PFSK-1 (cell line): ENCODE data around the gene SDCCAG8.

Experiments used
- FOXP2 ChIP-seq: optimal IDR thresholded peaks from 2 replicates; pipeline ENCODE3; 2011; ENCODE audit warnings: borderline replicate concordance, control low read depth, inconsistent platforms; ENCODE audit not compliant: insufficient read depth; ENCODE audit errors: extremely low read length, extremely low read depth
- POLR2AphosphoS5 ChIP-seq: IDR thresholded peaks from 2 replicates; pipeline ENCODE4 v1.6.1; 2012; ENCODE audit warnings: low read depth, mild to moderate bottlenecking, control low read depth, low read length, moderate library complexity
- SIN3A ChIP-seq: IDR thresholded peaks from 2 replicates; pipeline ENCODE4 v1.6.1; 2012; ENCODE audit warnings: mild to moderate bottlenecking, low read length, moderate library complexity, borderline replicate concordance; ENCODE audit not compliant: insufficient read depth
- TAF1 ChIP-seq: IDR thresholded peaks from 2 replicates; pipeline ENCODE4 v1.6.1; 2012; ENCODE audit warnings: low read length, control low read depth, borderline replicate concordance; ENCODE audit not compliant: insufficient read depth
- TF ChIP-seq, protein P1 (sequence below), 2 experiments: IDR thresholded peaks; 2 replicates each; pipeline versions ENCODE4 v1.6.1 to v1.8.0; 2011 to 2012; ENCODE audit warnings: low read depth in 2 of 2, low read length in 2 of 2, control low read depth in 1 of 2, inconsistent platforms in 1 of 2, mild to moderate bottlenecking in 1 of 2, moderate library complexity in 1 of 2; ENCODE audit not compliant: insufficient read depth in 1 of 2

The SDCCAG8 gene

GRCh38 chr1:243474906-243475305, 219.1 kb downstream of the SDCCAG8 start:
- TF ChIP-seq TAF1 (no peak), FOXP2 (no peak), POLR2AphosphoS5 (no peak), SIN3A (no peak)
- TF ChIP-seq, protein P1, sequence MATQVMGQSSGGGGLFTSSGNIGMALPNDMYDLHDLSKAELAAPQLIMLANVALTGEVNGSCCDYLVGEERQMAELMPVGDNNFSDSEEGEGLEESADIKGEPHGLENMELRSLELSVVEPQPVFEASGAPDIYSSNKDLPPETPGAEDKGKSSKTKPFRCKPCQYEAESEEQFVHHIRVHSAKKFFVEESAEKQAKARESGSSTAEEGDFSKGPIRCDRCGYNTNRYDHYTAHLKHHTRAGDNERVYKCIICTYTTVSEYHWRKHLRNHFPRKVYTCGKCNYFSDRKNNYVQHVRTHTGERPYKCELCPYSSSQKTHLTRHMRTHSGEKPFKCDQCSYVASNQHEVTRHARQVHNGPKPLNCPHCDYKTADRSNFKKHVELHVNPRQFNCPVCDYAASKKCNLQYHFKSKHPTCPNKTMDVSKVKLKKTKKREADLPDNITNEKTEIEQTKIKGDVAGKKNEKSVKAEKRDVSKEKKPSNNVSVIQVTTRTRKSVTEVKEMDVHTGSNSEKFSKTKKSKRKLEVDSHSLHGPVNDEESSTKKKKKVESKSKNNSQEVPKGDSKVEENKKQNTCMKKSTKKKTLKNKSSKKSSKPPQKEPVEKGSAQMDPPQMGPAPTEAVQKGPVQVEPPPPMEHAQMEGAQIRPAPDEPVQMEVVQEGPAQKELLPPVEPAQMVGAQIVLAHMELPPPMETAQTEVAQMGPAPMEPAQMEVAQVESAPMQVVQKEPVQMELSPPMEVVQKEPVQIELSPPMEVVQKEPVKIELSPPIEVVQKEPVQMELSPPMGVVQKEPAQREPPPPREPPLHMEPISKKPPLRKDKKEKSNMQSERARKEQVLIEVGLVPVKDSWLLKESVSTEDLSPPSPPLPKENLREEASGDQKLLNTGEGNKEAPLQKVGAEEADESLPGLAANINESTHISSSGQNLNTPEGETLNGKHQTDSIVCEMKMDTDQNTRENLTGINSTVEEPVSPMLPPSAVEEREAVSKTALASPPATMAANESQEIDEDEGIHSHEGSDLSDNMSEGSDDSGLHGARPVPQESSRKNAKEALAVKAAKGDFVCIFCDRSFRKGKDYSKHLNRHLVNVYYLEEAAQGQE (IDR thresholded peaks at IDR 0.05; ENCODE audit: insufficient read depth in 1 of 2, low read depth in 2 of 2, low read length in 2 of 2): no peak

- TF ChIP-seq POLR2AphosphoS5 (no peak), SIN3A (no peak), TAF1 (no peak), FOXP2 (no peak)
- TF ChIP-seq, protein P1 (IDR thresholded peaks at IDR 0.05; ENCODE audit: insufficient read depth in 1 of 2, low read depth in 2 of 2, low read length in 2 of 2): no peak
Measured at GRCh38 chr1:243475966-243476365, 220.1 kb downstream of the SDCCAG8 start.

GRCh38 chr1:243477731-243478290, 222.0 kb downstream of the SDCCAG8 start:
- TF ChIP-seq, protein P1 (IDR thresholded peaks at IDR 0.05; ENCODE audit: insufficient read depth in 1 of 2, low read depth in 2 of 2, low read length in 2 of 2): no peak
- TF ChIP-seq POLR2AphosphoS5 (no peak), TAF1 (no peak), SIN3A (no peak), FOXP2 (no peak)

GRCh38 chr1:243481101-243481500, 225.3 kb downstream of the SDCCAG8 start:
- TF ChIP-seq FOXP2 (no peak), POLR2AphosphoS5 (no peak), SIN3A (no peak), TAF1 (no peak)
- TF ChIP-seq, protein P1 (IDR thresholded peaks at IDR 0.05; ENCODE audit: insufficient read depth in 1 of 2, low read depth in 2 of 2, low read length in 2 of 2): no peak
